ENCODE measurements around the gene CAPN13.

Gene CAPN13

DNA sequence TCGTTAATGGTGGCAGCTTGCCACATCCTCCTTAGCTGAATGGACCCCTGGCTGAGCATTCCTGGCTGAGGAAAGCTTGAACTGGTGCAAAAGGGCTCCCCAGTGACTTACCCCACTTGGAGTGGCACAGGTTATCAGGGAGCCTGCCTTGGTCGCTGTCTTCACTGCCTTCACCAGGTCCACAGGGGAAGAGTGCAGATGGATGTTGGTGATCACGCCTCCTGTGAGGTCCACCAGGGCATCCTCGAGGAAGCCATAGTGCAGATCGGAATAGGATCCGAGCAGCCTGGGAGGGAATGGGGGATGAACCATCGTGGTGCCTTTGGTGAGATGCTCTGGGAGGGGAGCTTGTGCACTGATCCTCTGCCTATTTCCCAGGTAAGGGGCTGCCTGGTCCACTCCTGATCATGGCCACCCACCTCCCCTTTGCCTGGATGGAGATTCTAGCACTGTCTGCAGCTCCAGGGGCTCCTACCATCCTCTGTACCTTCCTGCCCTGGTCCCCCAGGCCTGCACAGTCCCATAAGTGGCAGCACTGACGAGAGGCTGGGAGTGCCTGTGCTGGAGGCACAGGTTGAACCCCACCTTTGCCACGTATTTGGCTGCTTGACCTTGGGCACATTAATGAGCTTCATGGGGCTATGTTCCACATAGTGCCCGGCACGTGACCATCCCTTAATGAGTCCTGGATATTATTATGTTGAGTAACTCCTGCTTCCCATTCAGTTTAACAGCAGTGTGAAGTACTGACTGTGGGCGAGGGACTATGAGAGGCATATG is 43.0 kb downstream of the CAPN13 start:
- DNase-seq (ENCODE audit: low read depth): no peak

DNA sequence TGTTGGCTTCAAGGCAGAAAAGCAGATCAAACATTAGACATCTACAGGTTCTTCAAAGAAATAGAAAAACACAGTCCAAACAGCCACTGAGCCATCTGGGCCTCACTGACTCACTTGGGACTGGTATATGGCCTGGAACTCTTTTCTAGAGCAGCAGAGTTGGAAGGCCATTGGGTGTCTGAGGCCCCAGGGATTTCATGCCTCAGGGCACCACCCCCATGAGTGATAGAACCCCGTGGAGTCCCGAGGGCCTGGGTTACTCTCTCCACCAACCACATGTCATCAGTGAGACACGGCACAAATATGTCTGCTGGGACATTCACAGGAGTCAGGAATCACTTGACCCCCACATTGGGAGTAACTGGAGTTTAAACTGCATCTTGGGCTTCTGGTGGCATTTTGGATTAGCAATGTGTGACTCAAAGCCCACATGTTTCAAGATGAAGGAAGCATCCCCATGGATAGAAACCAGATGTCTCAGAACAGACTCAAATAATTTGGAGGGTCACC is 44.0 kb downstream of the CAPN13 start:
- no peak for DNase-seq (ENCODE audit: low read depth)

DNA sequence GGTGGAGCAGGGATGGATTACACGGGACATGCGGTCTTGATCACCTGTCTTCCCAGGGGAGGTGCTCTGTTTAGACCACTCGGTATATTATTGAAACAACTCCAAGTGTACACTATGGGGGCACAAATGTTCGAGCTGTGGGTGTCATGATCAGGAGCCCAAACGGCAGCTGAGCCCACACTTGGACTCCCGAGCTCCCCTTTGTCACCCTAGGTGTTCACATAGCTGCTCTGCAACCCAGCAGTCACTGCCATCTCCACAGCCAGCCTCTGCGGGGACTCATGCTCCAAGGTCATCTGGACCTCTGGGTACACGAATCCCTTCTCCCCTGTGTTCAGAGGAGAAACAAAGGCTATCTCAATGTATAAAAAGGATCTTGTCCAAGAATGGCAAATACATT is 46.0 kb downstream of the CAPN13 start:
- DNase-seq (ENCODE audit: low read depth): no peak

DNA sequence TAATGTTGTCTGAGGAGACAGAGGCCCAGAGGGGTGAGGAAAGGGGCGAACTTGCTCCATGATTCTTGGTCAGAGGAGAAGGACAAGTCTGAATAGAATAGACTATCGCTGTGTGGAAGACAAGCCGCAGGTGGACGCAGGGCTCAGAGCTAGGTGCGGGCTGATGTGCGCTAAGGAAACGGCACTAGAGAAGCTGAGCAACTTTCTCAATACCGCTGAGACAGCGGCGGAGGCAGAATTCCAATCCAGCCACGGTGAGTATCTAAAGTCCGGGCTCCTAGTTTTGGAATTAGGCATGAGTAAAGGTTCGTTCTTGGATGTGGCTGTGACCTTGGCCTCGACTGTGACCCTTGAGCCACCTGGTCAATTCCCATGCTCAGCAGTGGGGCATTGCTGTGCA is 47.8 kb downstream of the CAPN13 start:
- no peak for DNase-seq (ENCODE audit: low read depth)

DNA sequence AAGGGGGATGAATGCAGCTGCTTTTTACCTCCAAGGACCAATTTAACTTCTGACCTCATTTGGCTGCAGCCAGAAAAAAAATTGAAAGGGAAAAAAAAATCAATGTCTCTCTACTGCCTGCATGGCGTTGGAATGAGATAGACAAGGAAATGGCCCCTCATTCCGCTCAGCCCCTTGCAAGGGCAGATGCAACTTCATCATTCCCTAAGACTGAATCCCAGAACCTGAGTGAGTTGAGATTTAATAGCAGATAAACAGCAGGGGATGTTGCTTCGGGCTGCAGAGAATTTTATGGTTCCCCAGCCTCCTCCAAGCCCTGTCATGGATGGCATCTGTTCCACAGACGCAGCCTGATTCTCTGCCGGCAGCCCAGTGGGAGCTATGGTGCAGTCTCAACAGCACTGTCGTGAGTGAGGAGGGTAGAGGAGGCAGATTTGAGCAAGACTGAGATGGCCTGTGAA is 49.0 kb downstream of the CAPN13 start:
- DNase-seq (ENCODE audit: low read depth): no peak

DNA sequence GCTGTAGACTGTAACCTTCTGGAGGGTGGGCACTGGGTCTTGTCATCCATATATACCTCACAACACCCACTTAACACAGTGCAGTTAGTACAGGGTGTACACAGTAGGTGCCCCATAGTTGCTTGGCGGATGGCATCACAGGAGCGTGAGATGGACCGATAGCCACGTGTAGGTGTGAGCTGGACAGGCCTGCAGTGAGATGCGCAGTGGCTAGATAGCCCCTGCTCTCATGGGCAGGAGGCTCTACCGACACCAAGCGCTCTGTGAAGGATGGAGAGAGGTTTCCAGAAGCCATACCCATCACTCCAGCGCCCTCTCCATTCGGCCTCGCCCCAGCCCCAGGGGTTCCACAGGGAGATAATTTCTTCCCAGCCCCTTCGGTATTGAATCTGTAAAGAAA is 49.5 kb downstream of the CAPN13 start:
- DNase-seq (ENCODE audit: low read depth): no peak

GRCh38 chr2:30756971-30757370 is 50.3 kb downstream of the CAPN13 start:
- no peak for DNase-seq (ENCODE audit: low read depth)

DNA sequence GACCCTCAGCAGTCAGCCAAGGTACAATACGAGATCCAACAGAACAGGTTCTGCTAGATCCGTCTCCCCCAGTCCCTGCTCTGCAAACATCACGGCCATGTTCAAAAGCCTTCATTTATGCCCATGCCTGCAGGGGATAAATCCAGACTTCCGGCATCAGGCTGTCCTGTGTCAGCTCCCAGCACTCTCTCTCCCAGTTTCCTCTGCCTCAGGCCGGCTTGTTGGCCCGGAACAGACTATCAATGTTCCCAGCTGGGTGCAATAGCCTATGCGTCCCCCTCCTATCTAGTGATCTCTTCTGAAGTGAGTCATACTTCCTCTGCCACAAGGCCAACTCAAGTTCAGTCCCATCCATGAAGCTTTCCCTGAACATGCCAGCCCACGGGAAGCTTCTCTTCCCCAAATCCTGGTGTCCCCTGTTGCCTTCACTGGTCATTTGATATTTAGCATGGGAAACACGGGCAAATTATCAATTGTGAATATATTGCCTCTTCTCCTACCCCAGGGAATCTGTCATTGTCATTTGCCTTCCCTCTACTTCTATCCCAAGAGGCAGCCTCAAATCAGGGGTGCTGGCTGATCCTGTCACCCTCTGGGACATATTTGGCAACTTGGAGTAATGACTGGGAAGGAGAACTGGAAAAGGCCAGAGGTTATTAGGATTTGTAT is 51.1 kb downstream of the CAPN13 start:
- no peak for DNase-seq (ENCODE audit: low read depth)

GRCh38 chr2:30753630-30754029 is 53.6 kb downstream of the CAPN13 start:
- DNase-seq (ENCODE audit: low read depth): no peak

DNA sequence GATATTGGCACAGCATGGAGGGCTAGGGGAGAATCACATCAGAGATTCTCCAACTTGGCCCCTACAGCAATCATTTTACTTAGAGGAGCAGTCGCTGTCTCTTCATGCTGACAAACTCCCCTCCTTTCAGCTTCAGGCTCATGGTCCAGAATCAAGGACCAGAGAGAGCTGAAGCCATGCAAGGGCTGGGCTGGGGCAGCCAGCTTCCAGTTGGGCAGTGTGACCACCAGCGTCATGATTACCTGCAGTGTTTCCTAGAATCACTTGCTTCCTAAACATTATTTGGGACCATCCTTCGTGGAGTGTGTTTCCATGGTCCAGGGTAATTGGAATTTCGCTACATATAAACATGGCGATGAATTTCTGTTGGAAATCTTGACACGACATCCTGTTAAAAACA is 54.4 kb downstream of the CAPN13 start:
- DNase-seq (ENCODE audit: low read depth): no peak

GRCh38 chr2:30747206-30747605 is 60.0 kb downstream of the CAPN13 start:
- DNase-seq (ENCODE audit: low read depth): no peak

GRCh38 chr2:30744823-30745222 is 62.4 kb downstream of the CAPN13 start:
- DNase-seq (ENCODE audit: low read depth): no peak

- no peak for DNase-seq (ENCODE audit: low read depth)
Observed at GRCh38 chr2:30741576-30741975, 65.7 kb downstream of the CAPN13 start.

DNA sequence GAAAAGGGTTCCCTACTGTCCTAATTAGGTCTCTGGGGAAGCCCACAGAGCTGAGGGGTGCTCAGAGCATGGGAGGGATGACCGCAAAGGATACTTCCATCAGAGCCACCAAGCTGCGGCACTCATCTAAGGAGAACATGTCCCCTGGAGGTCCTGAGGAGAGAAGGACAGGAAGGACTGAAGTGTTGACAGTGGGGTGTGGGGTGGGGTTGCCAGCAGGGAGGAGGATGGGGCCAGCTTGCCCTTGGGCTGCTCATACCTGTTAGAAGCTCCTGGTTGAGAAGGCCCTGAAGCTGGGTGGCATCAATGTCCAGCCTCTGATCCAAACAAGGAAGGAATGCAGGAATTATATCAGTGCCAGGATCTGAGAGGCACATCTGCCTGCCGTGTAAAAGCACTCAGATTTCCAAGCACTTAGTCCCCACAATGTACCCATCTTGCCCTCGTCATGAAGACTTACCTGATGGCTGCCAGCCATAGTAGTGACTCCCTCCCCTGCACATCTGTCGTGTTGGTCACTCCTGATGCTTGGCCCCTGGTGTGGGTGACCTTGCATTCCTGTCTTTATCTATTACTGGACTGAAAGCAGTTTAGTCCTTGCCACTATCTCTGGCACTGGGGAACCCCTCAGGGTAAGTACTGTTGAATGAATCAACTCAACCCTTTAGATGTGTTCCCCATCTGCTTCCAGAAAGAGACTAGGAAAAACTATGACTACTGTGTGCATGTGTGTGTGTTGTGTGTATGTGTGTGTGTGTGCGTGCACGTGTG is 68.9 kb downstream of the CAPN13 start:
- no peak for DNase-seq (ENCODE audit: low read depth)

DNA sequence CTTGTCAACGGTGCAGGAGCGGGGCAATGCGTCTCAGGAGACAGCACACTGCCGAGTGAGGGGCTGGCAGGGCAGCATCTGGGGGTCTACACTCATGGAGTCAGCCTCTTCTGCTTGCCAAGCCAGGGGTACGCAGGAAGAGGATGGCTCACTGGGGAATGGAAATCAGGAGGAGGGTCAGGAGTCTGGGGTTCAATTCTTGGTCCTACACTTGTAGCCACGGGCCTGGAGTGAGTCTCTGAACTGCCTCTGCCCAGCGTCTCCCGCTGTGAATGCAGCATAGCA is 70.0 kb downstream of the CAPN13 start:
- no peak for DNase-seq (ENCODE audit: low read depth)

- no peak for DNase-seq (ENCODE audit: low read depth)
Observed at GRCh38 chr2:30736461-30737325, 70.6 kb downstream of the CAPN13 start.

GRCh38 chr2:30733876-30734520 is 73.2 kb downstream of the CAPN13 start:
- no peak for DNase-seq (ENCODE audit: low read depth)

GRCh38 chr2:30732876-30733275 is 74.4 kb downstream of the CAPN13 start:
- no peak for DNase-seq (ENCODE audit: low read depth)

- DNase-seq (ENCODE audit: low read depth): no peak
Observed at GRCh38 chr2:30732376-30732775, 74.9 kb downstream of the CAPN13 start.

- no peak for DNase-seq (ENCODE audit: low read depth)
Observed at GRCh38 chr2:30731706-30732105, 75.5 kb downstream of the CAPN13 start.
